ENCODE measurements around the gene SFXN1.
A peak's percentile ranks its signal among the peaks of the same experiment; 100 is the strongest.

GRCh38 chr5:175444060-175444904, 34.1 kb upstream of the SFXN1 start, which contains the start of gene DRD1:
- TF ChIP-seq CTCF (IDR thresholded peaks at IDR 0.05) (peak; percentile 89), EZH2phosphoT487 (IDR thresholded peaks at IDR 0.05) (peak; percentile 70), EZH2 (IDR thresholded peaks at IDR 0.05) (peak; percentile 91)

All from neural progenitor cell (in vitro differentiated cells).